Panc1 (cell line): ENCODE results near the gene AJUBA. TPM values are rescaled to one million over a fixed set of nuclear protein-coding genes. Genes with fewer than 3 reads are reported as not detected.

Experiments
- ATAC-seq: fragments of 200-7000 bp; cut with Tn5 transposase; 2 replicates; pipeline ENCODE4 v1.9.1; 2020; ENCODE audit warnings: mild to moderate bottlenecking, moderate library complexity
- BruUV-seq: library from RNA; stranded (reverse); fragments of 400-500 nt; replicated peaks from 2 replicates; lab custom pipeline; 2021; lab: Mats Ljungman, UMichigan
- CTCF ChIA-PET: fragments of 300-600 bp; sonication (Branson Sonifier 250); formaldehyde crosslinking; loops from one replicate; lab custom pipeline; 2022; ENCODE audit warnings: antibody characterized with exemption; lab: Charles Lee
- POLR2A ChIA-PET: fragments of 300-600 bp; sonication (Branson Sonifier 250); formaldehyde crosslinking; loops from one replicate; lab custom pipeline; 2022; ENCODE audit warnings: antibody characterized with exemption; lab: Charles Lee
- DNase-seq: peaks from one replicate; pipeline ENCODE4 v3.0.0-alpha.2; 2010; ENCODE audit warnings: low read depth, low spot score
- H3K27ac ChIP-seq: 2 replicates; pipeline ENCODE4 v1.5.1; 2011; ENCODE audit warnings: mild to moderate bottlenecking, low read length, inconsistent platforms
- H3K27me3 ChIP-seq: fragments of 200-500 bp; sonication (Bioruptor generic); 2 replicates; pipeline ENCODE4 v1.6.0; 2014; ENCODE audit warnings: low read length, inconsistent platforms; ENCODE audit not compliant: control insufficient read depth, insufficient read depth
- H3K36me3 ChIP-seq: fragments of 200-500 bp; sonication (Bioruptor generic); 2 replicates; pipeline ENCODE4 v1.5.1; 2014; ENCODE audit warnings: inconsistent platforms, mild to moderate bottlenecking, low read length, moderate library complexity; ENCODE audit not compliant: control insufficient read depth, insufficient read depth
- H3K4me1 ChIP-seq: 2 replicates; pipeline ENCODE4 v1.5.1; 2011; ENCODE audit warnings: inconsistent platforms, mild to moderate bottlenecking, low read length, moderate library complexity; ENCODE audit not compliant: control insufficient read depth, insufficient read depth
- H3K4me3 ChIP-seq, 2 experiments: 2 replicates each; pipeline ENCODE4 v1.5.1; 2011 to 2012; ENCODE audit warnings: low read depth in 2 of 2, low read length in 2 of 2, mild to moderate bottlenecking in 2 of 2, inconsistent platforms in 1 of 2, moderate library complexity in 1 of 2
- H3K9me3 ChIP-seq: fragments of 200-500 bp; sonication (Bioruptor generic); 2 replicates; pipeline ENCODE4 v1.5.1; 2014; ENCODE audit warnings: low read depth, mild to moderate bottlenecking, inconsistent platforms, low read length, moderate library complexity; ENCODE audit not compliant: control insufficient read depth, insufficient read depth
- CTCF ChIP-seq: fragments of 450-650 bp; IDR thresholded peaks from 2 replicates; pipeline ENCODE4 v1.5.1; 2017; ENCODE audit warnings: mild to moderate bottlenecking
- POLR2AphosphoS5 ChIP-seq: IDR thresholded peaks from 2 replicates; pipeline ENCODE4 v1.6.1; 2012; ENCODE audit warnings: mild to moderate bottlenecking, low read depth, low read length, moderate library complexity
- REST ChIP-seq, 2 experiments: IDR thresholded peaks; 2 replicates each; pipeline ENCODE4 v1.6.1; 2011 to 2012; ENCODE audit warnings: low read depth in 2 of 2, control low read depth in 1 of 2, low read length in 1 of 2, mild to moderate bottlenecking in 1 of 2, moderate library complexity in 1 of 2; ENCODE audit not compliant: insufficient read depth in 1 of 2
- SIN3A ChIP-seq: IDR thresholded peaks from 2 replicates; pipeline ENCODE4 v1.6.1; 2012; ENCODE audit warnings: low read depth, mild to moderate bottlenecking, low read length, moderate library complexity, borderline replicate concordance; ENCODE audit not compliant: insufficient read depth
- TCF7L2 ChIP-seq: IDR thresholded peaks from 2 replicates; pipeline ENCODE4 v1.6.1; 2011; ENCODE audit warnings: mild to moderate bottlenecking, low read depth, low read length, inconsistent platforms
- in situ Hi-C: cut with HindIII; loops from 2 replicates; pipeline ENCODE4 v1.10.0; 2016; ENCODE audit warnings: low sequenced_read_pairs, low pct_unique_long_range_greater_than_20kb
- intact Hi-C: fragments of 100-400 bp; cut with micrococcal nuclease; formaldehyde crosslinking; loops from one replicate; pipeline ENCODE4 v1.10.0; 2022; ENCODE audit not compliant: unreplicated experiment
- total RNA-seq: library from RNA; stranded (reverse); gene quantifications from one replicate; pipeline ENCODE4 v1.2.1, GENCODE V29; 2021; ENCODE audit not compliant: unreplicated experiment

AJUBA gene
- total RNA-seq, 1 experiment from 2014 or later, result 50.2 TPM

DNA sequence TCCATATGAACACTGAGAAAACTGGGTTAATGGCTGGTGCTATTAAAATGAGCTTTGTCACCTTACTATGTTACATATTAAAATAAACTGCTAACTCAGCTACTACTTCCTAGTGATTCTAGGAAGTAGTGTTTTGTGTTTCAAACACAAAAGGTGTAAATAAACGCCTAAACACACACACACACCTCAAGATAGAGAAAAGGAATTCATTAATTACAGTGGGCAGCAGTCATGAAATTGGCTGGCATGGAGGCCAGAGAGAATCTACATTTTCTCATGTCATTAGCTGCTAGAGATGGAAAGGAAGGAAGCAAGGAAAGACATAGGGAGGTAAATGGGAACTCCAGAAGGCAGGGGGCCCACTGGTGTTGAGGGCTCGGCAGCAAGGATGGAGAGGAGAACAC lies 52.4 kb downstream of the AJUBA start:
- DNase-seq (no peak), ATAC-seq (peak; percentile 9)
- Histone ChIP-seq H3K9me3 (no peaks in the 10 kb centered on the region), H3K36me3 (peaks cover 6% of the 10 kb centered on the region), H3K27me3 (no peaks in the 10 kb centered on the region), H3K27ac (peak overlapping the region; percentile 91), H3K4me1 (peaks cover 9% of the 10 kb centered on the region), H3K4me3 (peak overlapping the region; percentile 86 to 95)
- no TSS peak for BruUV-seq
- intact Hi-C loops, result loop anchor here (5.0 kb wide), 1 partner anchor 127 kb away; the partner anchor contains the start of gene CDH24
- POLR2A ChIA-PET, result interaction anchor here (1.2 kb wide), 1 partner anchor 27 kb away, joined by 4 read pairs; the partner anchor contains the start of gene HAUS4
- CTCF ChIA-PET, result interaction anchor here (0.5 to 1.0 kb wide), 4 partner anchors 19 to 240 kb away, joined by 3 to 4 read pairs (median 3); no protein-coding TSS in a partner anchor
- in situ Hi-C loops, result no loop called here
- TF ChIP-seq SIN3A (no peak), POLR2AphosphoS5 (no peak), CTCF (no peak), REST (IDR thresholded peaks at IDR 0.05; ENCODE audit: insufficient read depth in 1 of 2, low read depth in 2 of 2, low read length in 1 of 2) (no peak), TCF7L2 (no peak)

- ATAC-seq (peak; percentile 96), DNase-seq (peak; percentile 99)
- no peaks in the 10 kb centered on the region for H3K27me3 ChIP-seq
- CTCF ChIA-PET, result interaction anchor here (0.5 to 1.1 kb wide), 6 partner anchors 12 to 241 kb away, joined by 3 to 5 read pairs (median 4); partner anchors contain the start of gene AJUBA
- TF ChIP-seq POLR2AphosphoS5 (peak; percentile 66; the same call in 1 of the 2 replicates), SIN3A (0 out of 2 replicates have a peak, but pooled peaks have one; percentile 6), CTCF (no peak), TCF7L2 (no peak), REST (IDR thresholded peaks at IDR 0.05; ENCODE audit: insufficient read depth in 1 of 2, low read depth in 2 of 2, low read length in 1 of 2) (no peak)
- POLR2A ChIA-PET, result interaction anchor here (1.2 kb wide), 1 partner anchor 27 kb away, joined by 4 read pairs; the partner anchor contains the start of gene HAUS4
- peak within 1 kb of the TSS; percentile 86 to 95 for H3K4me3 ChIP-seq
- peaks cover 9% of the 10 kb centered on the region for H3K4me1 ChIP-seq
- in situ Hi-C loops (no loop called here), intact Hi-C loops (no loop called here)
- H3K36me3 ChIP-seq, result peaks cover 10% of the 10 kb centered on the region
- H3K27ac ChIP-seq, result peak within 1 kb of the TSS; percentile 91
- no peaks in the 10 kb centered on the region for H3K9me3 ChIP-seq
- no TSS peak for BruUV-seq
These were observed 53.0 kb downstream of the AJUBA start, which contains the start of gene PRMT5 for GRCh38 chr14:22929104-22929960. PRMT5 (minus strand) TSS chr14:22929376; CDS start chr14:22929361, 15 bp downstream.
